Stimulated activated CD8-positive, alpha-beta memory T cell treated with anti-CD3 and anti-CD28 coated beads, Interleukin-15, amount 100 ng/mL, for 24 hours (primary cell): ENCODE results near the gene ZNF398.
A peak's percentile ranks its signal among the peaks of the same experiment; 100 is the strongest.

Source experiments
- DNase-seq: peaks from one replicate; pipeline ENCODE4 v3.0.0-alpha.2; 2020; ENCODE audit warnings: low read depth

The ZNF398 gene

DNA sequence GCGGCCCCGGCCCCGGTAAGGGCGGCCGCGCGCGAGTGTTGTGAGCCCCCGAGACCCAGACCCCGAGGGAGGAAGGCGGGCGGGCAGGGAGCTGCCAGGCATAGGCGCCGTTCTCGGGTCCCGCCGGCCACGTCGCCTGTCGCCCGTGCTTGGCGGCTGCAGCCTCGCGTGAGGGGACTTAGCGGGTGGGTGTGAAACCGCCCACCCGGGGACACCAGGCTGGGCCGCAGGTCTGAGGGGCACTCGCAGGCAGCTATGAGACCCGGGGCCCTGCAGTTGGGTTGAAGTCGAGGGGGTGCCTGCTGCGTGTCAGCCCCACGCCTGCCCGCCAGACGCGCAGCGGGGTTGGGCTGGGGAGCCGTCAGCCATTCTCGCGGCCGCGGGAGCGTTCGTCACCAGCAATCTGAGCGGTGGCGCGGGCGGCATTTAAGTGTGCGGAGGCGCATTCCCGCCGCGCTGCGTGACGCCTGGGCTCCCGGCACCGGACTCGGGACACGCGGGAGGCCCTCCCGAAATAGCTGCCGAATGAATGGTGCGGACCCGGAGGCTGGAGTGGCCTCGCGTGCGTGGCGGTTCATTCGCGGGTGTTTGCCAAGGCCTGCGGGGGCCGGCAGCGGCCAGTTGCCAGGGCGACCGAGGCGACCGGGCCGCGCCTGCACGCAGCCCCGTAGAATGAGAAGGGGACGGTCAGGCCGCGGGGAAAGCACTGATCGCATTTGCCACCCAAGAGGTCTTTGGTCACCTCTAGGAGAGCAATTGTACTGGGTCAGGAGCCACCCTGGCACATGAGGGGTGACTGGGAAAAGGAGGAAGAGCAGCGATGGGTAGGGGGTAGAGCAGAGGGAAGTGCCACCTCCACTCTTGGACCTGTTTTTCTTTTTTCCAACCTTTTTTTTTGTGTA lies 750 bp downstream of the ZNF398 start:
- DNase-seq = peak; percentile 21

DNA sequence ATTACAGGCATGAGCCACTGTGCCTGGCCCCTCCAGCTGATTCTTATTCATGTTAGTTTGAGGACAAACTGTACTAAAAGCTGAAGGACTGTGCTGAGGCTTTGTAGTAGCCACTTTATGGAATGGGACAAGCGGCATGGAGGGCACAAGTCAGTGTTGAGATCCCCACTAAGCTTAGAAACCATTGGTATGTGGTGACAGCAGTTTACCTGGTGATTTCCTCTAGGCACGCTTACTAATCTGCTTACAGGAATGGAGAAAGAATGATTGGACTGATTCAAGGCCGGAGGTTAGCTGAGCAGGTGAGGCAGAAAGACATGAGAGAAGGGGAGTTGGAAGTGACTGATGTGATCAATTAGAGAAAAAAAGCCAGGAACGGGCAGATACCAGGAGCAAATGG lies 3.7 kb downstream of the ZNF398 start:
- DNase-seq = no peak

DNA sequence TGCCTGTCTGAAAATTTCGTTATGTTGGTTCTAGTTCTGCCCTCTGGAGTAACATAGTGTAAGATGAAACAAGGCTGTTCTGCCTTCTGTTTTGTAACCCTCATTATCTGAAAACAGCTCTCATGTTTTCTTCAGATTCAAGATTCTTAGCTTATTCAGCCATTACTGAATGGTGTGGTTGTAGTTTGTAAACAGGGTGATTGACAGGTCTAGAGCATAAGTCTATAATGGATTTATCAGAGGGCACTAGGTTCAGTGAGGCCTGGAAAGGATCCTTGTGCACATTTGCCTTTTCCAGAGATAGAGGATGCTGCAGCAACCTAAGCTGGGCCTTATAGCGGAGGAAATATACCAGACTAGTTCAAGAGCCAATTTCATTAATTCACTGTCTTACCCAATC lies 6.1 kb downstream of the ZNF398 start:
- no peak for DNase-seq

DNA sequence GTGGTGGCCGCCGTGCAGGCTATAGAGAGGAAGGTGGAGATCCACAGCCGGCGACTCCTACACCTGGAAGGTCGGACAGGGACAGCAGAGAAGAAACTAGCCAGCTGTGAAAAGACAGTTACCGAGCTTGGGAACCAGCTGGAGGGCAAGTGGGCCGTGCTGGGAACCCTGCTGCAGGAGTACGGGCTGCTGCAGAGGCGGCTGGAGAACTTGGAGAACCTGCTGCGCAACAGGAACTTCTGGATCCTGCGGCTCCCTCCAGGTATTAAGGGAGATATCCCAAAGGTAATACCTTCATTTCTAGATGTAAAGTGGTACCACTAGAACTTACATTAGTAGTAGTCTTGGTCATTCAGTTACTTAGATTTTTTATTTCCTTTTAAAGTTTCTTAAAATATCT lies 6.8 kb downstream of the ZNF398 start:
- no peak for DNase-seq

DNA sequence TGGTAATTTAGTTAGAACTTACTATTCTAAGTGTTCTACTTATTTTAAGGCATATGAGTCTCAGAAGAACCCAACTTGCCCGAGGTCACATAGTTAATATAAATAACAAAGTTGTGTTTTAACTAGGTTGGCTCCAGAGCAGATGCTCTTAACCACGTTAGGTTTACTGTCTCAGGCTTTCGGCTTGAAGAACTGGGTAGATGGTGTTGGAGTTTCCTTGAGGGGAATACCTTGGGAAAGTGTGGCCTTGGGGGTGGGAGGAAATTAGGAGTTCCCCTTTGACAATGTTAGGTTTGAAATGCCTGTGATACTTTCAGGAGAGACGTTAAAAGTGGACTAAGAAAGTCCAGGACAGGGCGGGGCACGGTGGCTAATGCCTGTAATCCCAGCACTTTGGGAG lies 9.6 kb downstream of the ZNF398 start:
- no peak for DNase-seq

DNA sequence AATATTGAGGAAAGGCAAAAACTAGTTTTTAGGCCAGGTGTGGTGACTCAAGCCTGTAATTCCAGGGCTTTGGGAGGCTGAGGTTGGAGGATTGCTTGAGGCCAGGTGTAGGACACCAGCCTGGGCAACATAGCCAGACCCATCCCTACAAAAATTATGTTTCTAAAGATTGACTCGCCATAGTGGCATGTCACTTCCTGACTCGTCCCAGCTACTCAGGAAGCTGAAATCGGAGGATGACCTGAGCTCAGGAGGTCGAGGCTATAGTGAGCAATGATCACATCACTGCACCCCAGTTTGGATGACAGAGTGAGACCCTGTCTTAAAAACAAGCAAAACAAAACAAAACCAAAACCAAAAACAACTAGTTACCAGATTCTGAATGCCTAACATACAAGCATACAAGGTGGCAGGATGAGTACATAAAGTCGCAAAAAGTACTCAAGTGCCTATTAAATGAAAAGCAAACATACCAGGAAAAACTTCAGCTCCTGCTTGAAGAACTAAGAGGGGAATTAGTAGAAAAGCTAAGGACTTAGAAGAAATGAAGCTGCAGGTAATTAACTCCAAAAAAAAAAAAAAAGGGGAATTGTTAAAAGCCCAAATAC lies 14.1 kb downstream of the ZNF398 start:
- no peak for DNase-seq

DNA sequence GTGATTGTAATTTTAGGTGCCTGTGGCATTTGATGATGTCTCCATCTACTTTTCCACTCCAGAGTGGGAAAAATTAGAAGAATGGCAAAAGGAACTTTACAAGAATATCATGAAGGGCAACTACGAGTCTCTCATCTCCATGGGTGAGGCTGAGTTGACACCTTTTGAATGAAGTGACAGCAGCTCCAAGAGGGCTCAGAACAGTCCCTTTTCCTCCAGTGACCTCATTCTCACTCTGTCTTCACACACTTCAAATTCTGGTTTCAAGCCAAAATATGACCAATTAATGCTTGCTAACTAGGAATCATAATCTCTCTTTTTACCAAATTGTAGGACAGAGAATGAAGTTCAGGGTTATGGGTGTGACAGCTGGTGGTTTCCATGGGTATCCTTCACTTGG lies 18.9 kb downstream of the ZNF398 start:
- DNase-seq = no peak

DNA sequence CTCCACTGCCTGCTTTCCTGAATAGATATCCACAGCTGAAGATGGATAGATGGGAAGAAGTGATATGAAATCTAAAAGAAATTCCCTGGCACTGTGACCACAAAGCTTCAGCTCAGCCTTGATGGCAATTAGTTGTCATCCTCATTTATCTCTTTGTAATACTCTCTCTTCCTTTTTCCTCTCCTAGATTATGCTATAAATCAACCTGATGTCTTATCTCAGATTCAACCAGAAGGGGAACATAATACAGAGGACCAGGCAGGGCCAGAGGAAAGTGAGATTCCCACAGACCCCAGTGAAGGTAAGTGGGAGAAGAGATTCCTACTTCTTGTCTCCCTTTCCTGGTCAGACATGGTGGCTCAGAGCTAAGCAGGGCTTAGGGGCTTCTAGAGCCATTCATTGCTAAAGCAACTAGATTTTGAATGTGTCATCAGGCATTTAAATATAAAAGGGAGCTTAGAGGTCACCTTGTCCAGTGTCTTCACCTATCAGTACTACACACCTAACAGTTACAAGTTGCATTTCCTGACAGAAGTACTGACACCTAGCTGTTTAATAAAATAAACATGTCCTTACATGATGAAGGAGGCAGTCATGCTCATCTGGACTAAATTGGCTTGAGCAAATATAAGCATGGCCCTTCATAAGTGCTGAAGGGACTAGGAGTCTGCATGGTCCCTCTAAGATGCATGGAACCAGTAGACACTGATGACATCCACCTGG lies 19.5 kb downstream of the ZNF398 start:
- no peak for DNase-seq

DNA sequence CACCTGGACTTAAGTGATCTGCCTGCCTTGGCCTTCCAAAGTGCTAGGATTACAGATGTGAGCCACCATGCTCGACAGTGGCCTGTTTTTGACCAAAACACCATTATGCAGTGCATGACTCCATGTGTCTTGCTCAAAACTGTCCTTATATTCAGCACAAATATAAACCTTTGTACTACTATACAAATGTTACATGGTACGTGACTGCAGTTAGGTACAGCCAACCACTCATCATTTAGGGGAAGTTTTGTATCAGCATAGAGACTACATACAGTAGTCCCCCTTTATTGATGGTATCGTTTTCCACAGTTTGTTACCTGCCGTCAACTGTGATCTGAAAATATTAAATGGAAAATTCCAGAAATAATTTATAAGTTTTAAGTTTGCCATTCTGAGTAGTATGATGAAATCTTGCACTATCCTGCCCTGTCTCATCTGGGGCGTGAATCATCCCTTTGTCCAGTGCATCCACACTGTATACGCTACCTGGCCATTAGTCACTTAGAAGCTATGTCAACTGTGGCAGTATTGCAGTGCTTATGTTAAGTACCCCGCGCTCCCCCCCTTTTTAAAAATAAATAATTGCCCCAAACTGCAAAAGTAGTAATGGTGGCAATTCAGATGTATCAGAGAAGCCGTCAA lies 24.8 kb downstream of the ZNF398 start:
- no peak for DNase-seq

DNA sequence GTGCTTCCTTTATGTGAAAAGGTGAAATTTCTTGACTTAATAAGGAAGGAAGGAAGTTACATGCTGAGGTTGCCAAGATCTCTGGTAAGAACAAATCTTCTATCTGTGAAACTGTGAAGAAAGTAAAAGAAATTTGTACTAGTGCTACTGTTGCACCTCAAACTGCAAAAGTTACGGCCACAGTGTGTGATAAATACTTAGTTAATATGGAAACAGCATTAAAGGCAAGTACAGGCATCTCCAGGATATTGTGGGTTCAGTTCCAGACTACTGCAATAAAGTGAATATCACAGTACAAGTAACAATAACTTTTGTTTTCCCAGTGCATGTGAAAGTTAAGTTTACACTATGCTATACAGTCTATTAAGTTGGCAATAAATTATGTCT lies 25.3 kb downstream of the ZNF398 start:
- no peak for DNase-seq

DNA sequence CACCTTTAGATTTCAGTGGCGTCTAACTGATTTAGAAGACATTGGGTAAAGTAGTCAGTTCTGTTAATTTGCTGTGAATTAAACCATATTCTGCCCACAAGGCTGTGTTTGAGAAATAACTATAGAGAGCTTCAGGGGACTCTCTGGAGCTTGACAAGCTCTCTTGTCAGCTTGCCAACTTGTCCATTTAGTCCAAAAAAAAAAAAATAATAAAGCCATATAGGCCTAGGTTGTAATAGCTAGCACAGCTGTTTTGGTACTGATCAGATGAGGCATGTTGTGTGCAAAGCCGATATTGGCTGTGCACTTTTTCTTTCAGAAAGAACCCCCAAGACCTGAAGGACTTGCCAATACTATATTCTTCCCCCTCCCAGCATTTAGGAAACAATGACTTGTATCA lies 27.9 kb downstream of the ZNF398 start:
- no peak for DNase-seq

DNA sequence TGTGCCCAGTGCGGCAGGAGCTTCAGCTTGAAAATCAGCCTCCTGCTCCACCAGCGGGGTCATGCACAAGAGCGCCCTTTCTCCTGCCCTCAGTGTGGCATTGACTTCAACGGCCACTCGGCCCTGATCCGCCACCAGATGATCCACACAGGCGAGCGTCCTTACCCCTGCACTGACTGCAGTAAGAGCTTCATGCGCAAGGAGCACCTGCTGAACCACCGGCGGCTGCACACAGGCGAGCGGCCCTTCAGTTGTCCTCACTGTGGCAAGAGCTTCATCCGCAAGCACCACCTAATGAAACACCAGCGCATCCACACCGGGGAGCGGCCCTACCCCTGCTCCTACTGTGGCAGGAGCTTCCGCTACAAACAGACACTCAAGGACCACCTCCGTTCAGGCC lies 32.0 kb downstream of the ZNF398 start:
- no peak for DNase-seq

DNA sequence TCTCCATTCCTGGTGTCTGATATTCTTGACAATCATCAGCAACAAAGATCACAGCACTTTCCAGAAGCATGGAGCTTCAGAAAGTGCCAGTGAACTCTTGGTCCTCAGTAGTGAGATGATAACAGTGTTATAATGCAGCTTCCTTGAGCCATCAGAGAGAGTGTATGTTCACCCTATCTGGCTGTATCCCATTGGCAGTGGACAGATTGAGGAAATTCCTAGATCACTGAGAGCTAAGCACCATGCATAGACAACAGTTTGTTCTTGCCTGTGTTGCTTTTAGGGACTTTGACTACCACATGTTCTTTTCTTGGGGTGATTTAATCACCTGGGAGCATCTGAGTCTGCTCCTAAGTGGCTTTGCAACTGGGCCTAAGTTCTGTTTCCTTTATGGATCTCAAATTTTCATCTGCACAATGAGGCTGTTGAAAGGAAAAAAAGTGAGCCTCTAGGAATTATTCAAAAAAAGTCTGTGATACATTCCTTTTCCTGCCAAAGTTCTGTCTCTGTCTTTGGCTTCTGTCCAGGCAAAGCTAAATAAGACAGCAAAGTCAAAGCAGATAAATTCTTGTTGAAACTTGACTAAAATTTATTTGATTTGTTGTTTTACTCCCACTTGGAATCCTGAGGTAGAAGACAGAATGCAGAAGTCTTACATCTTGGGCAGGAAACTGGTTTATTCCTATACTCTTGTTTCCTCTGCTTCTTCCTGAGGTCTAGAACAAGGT lies 33.6 kb downstream of the ZNF398 start:
- DNase-seq = no peak

DNA sequence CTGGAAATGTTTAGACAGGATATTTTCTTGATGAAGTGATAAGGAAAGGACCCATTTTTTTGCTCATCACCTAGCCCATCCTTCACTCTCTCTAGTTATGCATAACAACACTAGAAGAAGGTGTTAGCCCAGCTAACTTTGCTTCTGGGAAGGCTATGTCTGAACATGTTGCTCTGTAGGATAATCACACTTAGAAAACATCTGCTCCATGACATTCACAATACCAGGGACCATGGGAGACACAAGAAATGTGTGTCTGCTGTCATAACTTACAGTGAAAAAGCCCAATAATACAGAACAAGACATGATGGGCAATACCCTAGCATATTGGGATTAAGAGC lies 34.2 kb downstream of the ZNF398 start:
- no peak for DNase-seq

DNA sequence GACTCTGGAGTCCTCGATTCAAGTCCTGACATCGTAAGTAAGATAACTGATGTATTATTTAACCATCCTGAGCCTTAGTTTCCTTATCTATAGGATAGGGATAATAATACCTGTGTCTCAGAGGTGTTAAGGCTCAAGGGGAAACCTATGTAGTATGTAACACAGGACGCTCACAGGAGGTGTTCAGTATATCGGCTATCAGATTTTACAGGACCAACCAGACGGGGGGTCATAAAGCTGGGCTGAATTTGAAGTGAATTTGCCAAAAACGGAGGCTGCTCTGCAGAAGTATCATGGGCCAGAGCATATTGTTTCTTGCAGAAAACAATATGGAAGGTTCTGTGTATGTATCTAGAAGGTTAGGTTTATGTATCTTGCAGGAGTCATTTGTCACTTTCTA lies 37.0 kb downstream of the ZNF398 start:
- DNase-seq = no peak

DNA sequence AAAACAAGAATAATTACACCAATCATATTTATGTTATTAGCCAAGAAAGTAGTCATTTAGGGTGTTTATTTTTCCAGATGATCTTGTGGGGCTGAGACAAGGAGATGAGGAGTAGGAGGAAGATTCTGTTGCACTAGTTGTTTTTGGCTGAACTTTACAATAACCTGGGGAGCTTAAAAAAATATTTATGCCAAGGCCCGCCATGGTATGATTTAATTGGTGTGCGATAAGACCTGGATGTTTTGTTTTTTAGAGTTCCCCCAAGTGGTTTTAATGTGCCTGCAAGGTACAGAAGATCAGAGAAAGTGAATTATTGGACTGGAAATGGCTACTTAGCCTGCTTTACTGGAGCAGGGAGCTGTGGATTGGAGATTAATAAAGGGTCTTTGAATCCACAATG lies 41.0 kb downstream of the ZNF398 start:
- DNase-seq = no peak

DNA sequence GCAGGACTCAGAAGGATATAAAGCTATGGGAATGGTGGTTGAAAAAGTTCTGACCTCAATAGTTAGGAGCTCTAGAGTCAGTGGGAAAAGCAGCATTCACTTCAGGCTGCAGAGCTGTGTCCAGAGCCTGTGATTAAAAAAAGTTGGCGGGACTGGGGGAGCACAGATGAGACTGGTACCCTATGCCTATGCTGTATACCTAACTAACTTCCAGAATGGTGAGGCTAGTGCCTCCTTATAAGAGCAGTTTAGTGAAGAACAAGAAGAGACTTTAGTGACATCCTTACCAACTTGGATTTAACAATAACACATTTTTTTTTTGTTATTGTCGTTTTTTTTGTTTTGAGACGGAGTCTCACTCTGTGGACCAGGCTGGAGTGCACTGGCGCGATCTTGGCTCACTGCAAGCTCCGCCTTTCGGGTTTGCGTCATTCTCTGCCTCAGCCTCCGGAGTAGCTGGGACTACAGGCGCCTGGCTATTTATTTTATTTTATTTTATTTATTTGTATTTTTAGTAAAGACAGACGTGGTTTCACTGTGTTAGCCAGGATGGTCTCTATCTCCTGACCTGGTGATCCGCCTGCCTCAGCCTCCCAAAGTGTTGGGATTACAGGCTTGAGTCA lies 41.5 kb downstream of the ZNF398 start:
- no peak for DNase-seq

DNA sequence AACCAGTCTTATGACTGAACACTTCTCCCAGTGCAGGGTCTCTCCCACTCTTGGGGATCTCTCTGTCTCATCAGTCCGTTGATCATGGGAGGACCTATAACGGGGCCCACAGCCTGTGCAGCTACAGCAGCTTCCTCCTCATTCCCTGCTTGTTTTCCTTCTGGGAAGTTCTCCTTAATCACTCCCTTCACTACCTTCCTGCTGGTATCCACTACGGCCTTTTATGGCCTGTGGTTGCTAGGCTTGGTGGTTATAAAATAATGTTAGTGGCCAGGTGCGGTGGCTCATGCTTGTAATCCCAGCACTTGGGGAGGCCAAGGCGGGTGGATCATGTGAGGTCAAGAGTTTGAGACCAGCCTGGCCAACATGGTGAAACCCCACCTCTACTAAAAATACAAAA lies 44.6 kb downstream of the ZNF398 start:
- no peak for DNase-seq

DNA sequence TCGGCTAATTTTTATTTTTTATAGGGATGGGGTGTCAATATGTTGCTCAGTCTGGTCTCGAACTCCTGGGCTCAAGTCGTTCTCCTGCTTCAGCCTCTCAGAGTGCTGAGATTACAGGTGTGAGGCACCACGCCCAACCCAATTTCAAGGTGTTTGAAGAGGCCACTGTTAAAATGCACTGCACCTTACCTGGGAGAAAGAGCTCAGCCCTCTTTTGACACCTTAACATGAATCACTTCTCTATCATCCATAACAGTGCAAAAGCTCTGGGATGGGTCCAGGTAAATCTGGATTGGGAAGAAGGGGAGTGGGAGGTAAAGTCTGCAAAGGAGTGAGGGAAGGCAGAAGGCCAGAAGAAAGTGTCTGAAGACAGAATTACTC lies 47.5 kb downstream of the ZNF398 start:
- DNase-seq = no peak

DNA sequence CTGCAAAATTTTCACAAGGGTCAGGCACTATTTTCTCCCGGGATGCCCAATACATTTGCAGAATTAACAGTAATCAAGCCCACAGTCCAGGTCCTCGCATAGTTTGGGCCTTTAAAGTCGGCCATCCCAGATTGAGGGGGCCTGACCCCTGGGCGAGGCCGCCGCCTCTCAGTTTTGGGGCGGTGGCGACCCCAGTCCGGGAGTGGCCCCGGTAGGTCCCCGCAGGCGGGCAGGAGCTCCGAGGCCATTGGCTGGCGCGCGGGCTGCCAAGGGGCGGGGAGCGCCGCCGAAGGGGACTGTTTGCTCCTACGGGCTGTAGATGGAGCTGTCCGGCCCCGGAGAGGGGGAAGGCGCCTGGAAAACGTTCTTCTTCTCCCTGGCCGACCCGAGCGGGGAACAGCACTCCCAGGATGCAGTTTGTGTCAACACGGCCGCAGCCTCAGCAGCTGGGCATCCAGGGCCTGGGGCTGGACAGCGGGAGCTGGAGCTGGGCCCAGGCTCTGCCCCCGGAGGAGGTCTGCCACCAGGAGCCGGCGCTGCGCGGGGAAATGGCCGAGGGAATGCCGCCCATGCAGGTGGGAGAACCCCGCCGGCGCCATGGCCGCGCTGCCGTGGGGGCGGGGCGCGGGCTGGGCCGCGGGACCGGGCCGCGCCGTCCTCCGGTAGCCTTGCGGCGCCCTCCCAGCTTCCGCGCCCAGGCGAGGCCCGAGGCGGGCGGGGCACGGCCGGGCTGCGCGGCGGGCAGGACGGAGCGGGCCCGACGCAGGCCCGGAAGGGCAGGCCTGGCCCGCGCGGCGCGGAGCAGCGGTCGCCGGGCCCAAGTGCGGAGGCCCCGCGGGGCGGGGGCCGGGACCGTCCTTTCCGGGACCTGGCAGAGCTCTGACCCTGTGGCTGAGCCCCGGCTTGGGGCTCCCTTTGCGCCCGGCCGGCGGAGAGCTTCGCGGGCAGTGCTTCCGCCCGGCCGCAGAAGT lies 48.2 kb downstream of the ZNF398 start, which contains the start of gene ZNF282:
ZNF282 (plus strand) TSS at position 367 of the 971 bp plus-strand sequence; CDS start at position 411, 44 bp downstream.
- peak; percentile 55 for DNase-seq
